Smooth muscle cell (in vitro differentiated cells): Measurements from ENCODE around the gene SLC66A2. TPM values are rescaled to one million over a fixed set of nuclear protein-coding genes. Genes with fewer than 3 reads are reported as not detected.

Experiments used
- DNase-seq: peaks from one replicate; lab custom pipeline; 2025; ENCODE audit not compliant: unreplicated experiment; lab: John Stamatoyannopoulos, UW
- H2AFZ ChIP-seq: fragments of 200-600 bp; sonication (generic); 2 replicates; pipeline ENCODE4 v1.6.0; 2016; ENCODE audit warnings: antibody characterized with exemption, low read depth, mild to moderate bottlenecking
- H3F3A ChIP-seq: fragments of 200-600 bp; sonication (generic); 2 replicates; pipeline ENCODE4 v1.6.0; 2017; ENCODE audit warnings: antibody characterized with exemption, low read depth
- H3K27ac ChIP-seq: fragments of 200-600 bp; sonication (generic); 2 replicates; pipeline ENCODE4 v1.5.1; 2016; ENCODE audit warnings: low read depth, mild to moderate bottlenecking
- H3K27me3 ChIP-seq: fragments of 200-600 bp; sonication (generic); 2 replicates; pipeline ENCODE4 v1.6.1; 2016; ENCODE audit warnings: low read depth, mild to moderate bottlenecking
- H3K36me3 ChIP-seq: fragments of 200-600 bp; sonication (generic); 2 replicates; pipeline ENCODE4 v1.5.1; 2016; ENCODE audit warnings: low read depth
- H3K4me1 ChIP-seq: fragments of 200-600 bp; sonication (generic); 2 replicates; pipeline ENCODE4 v1.5.1; 2016; ENCODE audit warnings: low read depth
- H3K4me2 ChIP-seq: fragments of 200-600 bp; sonication (generic); 2 replicates; pipeline ENCODE4 v1.6.0; 2016; ENCODE audit warnings: mild to moderate bottlenecking
- H3K4me3 ChIP-seq: fragments of 200-600 bp; sonication (generic); 2 replicates; pipeline ENCODE4 v1.5.1; 2016; ENCODE audit warnings: mild to moderate bottlenecking
- H3K79me2 ChIP-seq: fragments of 200-600 bp; sonication (generic); 2 replicates; pipeline ENCODE4 v1.6.0; 2016; ENCODE audit warnings: low read depth, mild to moderate bottlenecking
- H3K9ac ChIP-seq: fragments of 200-600 bp; sonication (generic); 2 replicates; pipeline ENCODE4 v1.6.0; 2016; ENCODE audit warnings: low read depth
- H3K9me3 ChIP-seq: fragments of 200-600 bp; sonication (generic); replicated peaks from 2 replicates; pipeline ENCODE4 v1.5.1; 2016; ENCODE audit warnings: low read depth
- H4K20me1 ChIP-seq: fragments of 200-600 bp; sonication (generic); 2 replicates; pipeline ENCODE4 v1.6.0; 2016; ENCODE audit warnings: low read depth
- CTCF ChIP-seq: fragments of 200-600 bp; sonication (generic); IDR thresholded peaks from 2 replicates; pipeline ENCODE4 v1.5.1; 2017; ENCODE audit warnings: borderline replicate concordance, mild to moderate bottlenecking, antibody characterized with exemption; ENCODE audit not compliant: insufficient read depth, poor library complexity, severe bottlenecking
- WGBS: methylation state at CpG from one replicate; pipeline ENCODE4 v1.1.7; 2016; ENCODE audit warnings: low lambda C conversion rate; 5-methylcytosine and 5-hydroxymethylcytosine counted together
- polyA plus RNA-seq: library from polyadenylated mRNA; unstranded; fragments of >200 nt; fragmentation: Nextera tagmentation; extraction: Ambion mirVana; gene quantifications from 2 replicates; pipeline ENCODE4 v1.2.1, GENCODE V29; 2016
- total RNA-seq: library from RNA; depleted of rRNA; stranded (reverse); fragments of >200 nt; gene quantifications from 2 replicates; pipeline ENCODE4 v1.2.3, GENCODE V29; 2014

SLC66A2 gene
- total and polyA plus RNA-seq, 2 experiments from 2014 or later, result 23.6 to 37.9 TPM

GRCh38 chr18:79877163-79878091, 74.0 kb downstream of the SLC66A2 start:
- Histone ChIP-seq H3K27me3 (no peaks in the 10 kb centered on the region), H3K27ac (no peak overlapping the region), H3K79me2 (no peaks in the 10 kb centered on the region), H2AFZ (no peak overlapping the region), H3F3A (no peaks in the 10 kb centered on the region), H3K9ac (no peak overlapping the region), H3K4me1 (no peaks in the 10 kb centered on the region), H3K4me3 (no peak overlapping the region), H3K36me3 (no peaks in the 10 kb centered on the region), H3K9me3 (no peaks in the 10 kb centered on the region), H4K20me1 (no peaks in the 10 kb centered on the region), H3K4me2 (no peak overlapping the region)
- DNase-seq, result no peak
- WGBS, result 79% methylated on average over 38 of the region's 38 CpGs
- no peak for TF ChIP-seq CTCF

GRCh38 chr18:79876497-79876896, 75.0 kb downstream of the SLC66A2 start:
- Histone ChIP-seq H2AFZ (no peak overlapping the region), H3K4me3 (no peak overlapping the region), H3F3A (no peaks in the 10 kb centered on the region), H3K4me2 (no peak overlapping the region), H3K9ac (no peak overlapping the region), H4K20me1 (no peaks in the 10 kb centered on the region), H3K79me2 (no peaks in the 10 kb centered on the region), H3K9me3 (no peaks in the 10 kb centered on the region), H3K4me1 (no peaks in the 10 kb centered on the region), H3K36me3 (no peaks in the 10 kb centered on the region), H3K27me3 (no peaks in the 10 kb centered on the region), H3K27ac (no peak overlapping the region)
- DNase-seq, result no peak
- TF ChIP-seq CTCF, result no peak
- 88% methylated on average over 16 of the region's 16 CpGs for WGBS

DNA sequence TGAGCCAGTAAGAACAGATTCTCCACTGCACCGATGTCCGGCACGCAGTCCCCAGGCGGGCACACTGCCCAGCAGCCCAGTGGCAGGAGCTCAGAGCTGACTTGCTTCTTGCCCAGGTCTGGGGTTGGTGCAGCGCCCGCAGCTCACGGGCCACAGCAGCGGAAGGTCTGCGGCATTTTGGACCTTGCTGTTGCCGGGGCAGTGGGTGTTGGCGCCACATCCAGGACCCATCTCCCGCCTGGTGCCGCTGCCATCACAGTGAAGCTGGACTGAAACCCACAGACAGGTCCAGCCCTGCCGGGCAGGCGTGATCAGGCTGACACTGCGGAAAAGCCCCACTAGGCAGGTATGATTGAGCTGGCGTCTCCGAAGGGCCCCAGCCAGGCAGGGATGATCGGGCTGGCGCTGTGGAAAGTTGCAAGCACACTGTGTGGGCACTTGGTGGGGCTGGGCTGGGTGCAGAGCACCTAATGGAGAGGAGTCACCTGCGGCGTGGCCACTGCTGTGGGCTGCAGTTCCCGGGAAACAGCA, 75.5 kb downstream of the SLC66A2 start:
- no peak for DNase-seq

More for the DNA sequence above, 75.5 kb downstream of the SLC66A2 start:
- H3K36me3 ChIP-seq, result no peaks in the 10 kb centered on the region
- no peak overlapping the region for H3K27ac ChIP-seq
- H3K79me2 ChIP-seq, result no peaks in the 10 kb centered on the region
- TF ChIP-seq CTCF, result no peak
- no peaks in the 10 kb centered on the region for H3K4me1 ChIP-seq
- no peaks in the 10 kb centered on the region for H3K27me3 ChIP-seq
- H2AFZ ChIP-seq, result no peak overlapping the region
- no peak overlapping the region for H3K9ac ChIP-seq
- WGBS, result 93% methylated on average over 23 of the region's 23 CpGs
- H3K9me3 ChIP-seq, result no peaks in the 10 kb centered on the region
- H4K20me1 ChIP-seq, result no peaks in the 10 kb centered on the region
- no peak overlapping the region for H3K4me3 ChIP-seq
- H3K4me2 ChIP-seq, result no peak overlapping the region
- no peaks in the 10 kb centered on the region for H3F3A ChIP-seq
